IMR-90 (cell line): ENCODE data around the gene NRF1.

Source experiments
- CTCF ChIP-seq: conservative IDR thresholded peaks from 2 replicates; pipeline ENCODE4 v1.5.1; 2012; ENCODE audit warnings: mild to moderate bottlenecking, low read depth, low read length, improper control_type of control experiment
- FOS ChIP-seq: fragments of 150-350 bp; IDR thresholded peaks from 2 replicates; pipeline ENCODE4 v1.6.1; 2016; ENCODE audit warnings: low read depth, low read length
- POLR2A ChIP-seq: IDR thresholded peaks from 2 replicates; pipeline ENCODE4 v1.6.1; 2012; ENCODE audit warnings: mild to moderate bottlenecking, low read depth, low read length
- RAD21 ChIP-seq: IDR thresholded peaks from 2 replicates; pipeline ENCODE4 v1.6.1; 2012; ENCODE audit warnings: low read length, improper control_type of control experiment

DNA sequence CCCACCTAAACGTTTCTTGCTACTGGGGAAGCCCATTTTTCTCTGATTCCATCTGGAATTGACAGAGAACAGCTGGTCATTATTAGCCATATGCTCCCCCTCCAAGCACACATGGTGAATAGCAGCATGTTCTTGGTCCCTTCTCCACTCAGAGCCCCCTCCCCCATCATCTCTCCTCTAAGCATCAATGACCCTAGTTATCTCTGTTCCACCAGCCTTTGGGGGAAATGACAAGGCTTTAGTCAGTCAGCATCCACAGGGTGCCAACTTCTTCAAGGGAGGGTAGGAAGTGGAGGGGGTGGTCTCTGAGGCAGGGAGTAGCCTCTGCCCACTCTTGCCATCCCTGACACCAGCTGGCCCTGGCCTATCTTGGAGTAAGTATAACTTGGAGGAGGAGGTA, 178.1 kb downstream of the NRF1 start:
- TF ChIP-seq CTCF (no peak), FOS (no peak), POLR2A (no peak), RAD21 (no peak)
